Ishikawa (cell line): Measurements from ENCODE around the gene IQSEC3.

Experiments used
- CEBPB ChIP-seq: IDR thresholded peaks from 2 replicates; pipeline ENCODE4 v1.6.1; 2012
- EP300 ChIP-seq: IDR thresholded peaks from 2 replicates; pipeline ENCODE4 v1.6.1; 2012; ENCODE audit warnings: borderline replicate concordance
- TAF1 ChIP-seq: IDR thresholded peaks from 2 replicates; pipeline ENCODE4 v1.6.1; 2012; ENCODE audit warnings: low read depth, mild to moderate bottlenecking
- YY1 ChIP-seq: IDR thresholded peaks from 2 replicates; pipeline ENCODE4 v1.6.1; 2012; ENCODE audit warnings: low read depth
- ZBTB7A ChIP-seq: IDR thresholded peaks from 2 replicates; pipeline ENCODE4 v1.6.1; 2012; ENCODE audit warnings: low read depth

GRCh38 chr12:103169-103981, 36.8 kb downstream of the IQSEC3 start:
- TF ChIP-seq CEBPB: no peak
- TF ChIP-seq ZBTB7A: no peak
- TF ChIP-seq EP300: no peak
- TF ChIP-seq YY1: no peak
- TF ChIP-seq TAF1: no peak
